HepG2 (cell line): Measurements from ENCODE around the gene CSNK1G1. TPM values are rescaled to one million over a fixed set of nuclear protein-coding genes. Genes with fewer than 3 reads are reported as not detected.

Source experiments
- ATF7 ChIP-seq, 2 experiments: fragments of 450-650 bp in 1 of 2; sonication (generic) in 1 of 2; formaldehyde crosslinking in 1 of 2; IDR thresholded peaks; 2 replicates each; pipeline versions ENCODE4 v1.4.0 to v1.6.1; 2016 to 2020; ENCODE audit warnings: antibody characterized with exemption in 1 of 2, mild to moderate bottlenecking in 1 of 2, missing genetic modification reagents in 1 of 2
- ERF ChIP-seq: IDR thresholded peaks from 2 replicates; pipeline ENCODE4 v1.6.1; 2018; ENCODE audit warnings: missing biosample characterization, missing genetic modification reagents
- GTF3A ChIP-seq: sonication (generic); formaldehyde crosslinking; conservative IDR thresholded peaks from 2 replicates; pipeline ENCODE4 v1.4.0; 2020; ENCODE audit warnings: mild to moderate bottlenecking, missing genetic modification reagents
- HMGXB3 ChIP-seq: sonication (generic); formaldehyde crosslinking; IDR thresholded peaks from 2 replicates; pipeline ENCODE4 v1.4.0; 2020; ENCODE audit warnings: missing genetic modification reagents, borderline replicate concordance
- HNRNPLL ChIP-seq: fragments of 200-400 bp; formaldehyde crosslinking; IDR thresholded peaks from 2 replicates; pipeline ENCODE4 v1.6.1; 2017; ENCODE audit warnings: mild to moderate bottlenecking, low read depth, low read length; ENCODE audit not compliant: poor library complexity, severe bottlenecking
- KLF9 ChIP-seq: IDR thresholded peaks from 2 replicates; pipeline ENCODE4 v1.6.1; 2016; ENCODE audit warnings: low read depth
- KMT2B ChIP-seq: IDR thresholded peaks from 2 replicates; pipeline ENCODE4 v1.6.1; 2016; ENCODE audit warnings: missing genetic modification reagents, missing compliant biosample characterization
- MXD4 ChIP-seq: IDR thresholded peaks from 2 replicates; pipeline ENCODE4 v1.6.1; 2016; ENCODE audit warnings: mild to moderate bottlenecking, missing biosample characterization, missing genetic modification reagents
- MXI1 ChIP-seq: IDR thresholded peaks from 3 replicates; pipeline ENCODE4 v1.6.1; 2012; ENCODE audit warnings: low read depth, low read length, inconsistent platforms, borderline replicate concordance
- SATB2 ChIP-seq: sonication (generic); formaldehyde crosslinking; IDR thresholded peaks from 2 replicates; pipeline ENCODE4 v1.5.0; 2020; ENCODE audit warnings: missing genetic modification reagents
- SMARCE1 ChIP-seq: fragments of 450-650 bp; IDR thresholded peaks from 2 replicates; pipeline ENCODE4 v1.6.1; 2017; ENCODE audit warnings: borderline replicate concordance
- SRSF4 ChIP-seq: fragments of 200-400 bp; formaldehyde crosslinking; IDR thresholded peaks from one replicate; pipeline ENCODE4 v1.6.1; 2018; ENCODE audit warnings: mild to moderate bottlenecking, low read depth, low read length, moderate library complexity; ENCODE audit not compliant: poor library complexity, severe bottlenecking
- SUZ12 ChIP-seq: fragments of 150-350 bp; IDR thresholded peaks from 2 replicates; pipeline ENCODE4 v1.6.1; 2014; ENCODE audit warnings: low read depth, low read length
- TSC22D2 ChIP-seq: sonication (generic); formaldehyde crosslinking; IDR thresholded peaks from 2 replicates; pipeline ENCODE4 v1.5.1; 2020; ENCODE audit warnings: missing genetic modification reagents, mild to moderate bottlenecking, borderline replicate concordance
- ZBTB3 ChIP-seq: sonication (generic); formaldehyde crosslinking; IDR thresholded peaks from 2 replicates; pipeline ENCODE4 v1.4.0; 2020; ENCODE audit warnings: low read depth, mild to moderate bottlenecking, moderate library complexity, missing genetic modification reagents, borderline replicate concordance
- ZFP36L2 ChIP-seq: sonication (generic); formaldehyde crosslinking; IDR thresholded peaks from 2 replicates; pipeline ENCODE4 v1.4.0; 2020; ENCODE audit warnings: missing genetic modification reagents
- ZFP41 ChIP-seq: sonication (generic); formaldehyde crosslinking; IDR thresholded peaks from 2 replicates; pipeline ENCODE4 v1.4.0; 2020; ENCODE audit warnings: mild to moderate bottlenecking, missing genetic modification reagents, borderline replicate concordance
- ZNF225 ChIP-seq: sonication (generic); formaldehyde crosslinking; IDR thresholded peaks from 2 replicates; pipeline ENCODE4 v1.4.0; 2020; ENCODE audit warnings: mild to moderate bottlenecking, missing genetic modification reagents
- ZNF383 ChIP-seq: sonication (generic); formaldehyde crosslinking; IDR thresholded peaks from 2 replicates; pipeline ENCODE4 v1.4.0; 2020; ENCODE audit warnings: missing genetic modification reagents, mild to moderate bottlenecking, borderline replicate concordance
- ZSCAN20 ChIP-seq: sonication (generic); formaldehyde crosslinking; IDR thresholded peaks from 2 replicates; pipeline ENCODE4 v1.4.0; 2020; ENCODE audit warnings: missing genetic modification reagents, mild to moderate bottlenecking, borderline replicate concordance
- ZSCAN29 ChIP-seq: sonication (generic); formaldehyde crosslinking; conservative IDR thresholded peaks from 2 replicates; pipeline ENCODE4 v1.4.0; 2020; ENCODE audit warnings: mild to moderate bottlenecking, missing genetic modification reagents
- polyA plus RNA-seq, 8 experiments: library from polyadenylated mRNA; depleted of rRNA in 3 of 8; stranded (reverse) in 7 of 8; unstranded in 1 of 8; fragments of >200 nt; fragmentation: Illumina TruSeq in 4 of 8; extraction: Trizol in 4 of 8; gene quantifications; 2 replicates each; pipeline versions ENCODE4 v1.2.1 to v1.2.3, GENCODE V29; 2011 to 2016; ENCODE audit warnings: low read depth in 4 of 8, missing spikeins in 1 of 8, mixed read lengths in 1 of 8; ENCODE audit not compliant: insufficient read depth in 1 of 8
- total RNA-seq, 5 experiments: library from RNA; depleted of rRNA; stranded (reverse); fragments of >200 nt; fragmentation: Illumina TruSeq; extraction: Trizol; gene quantifications; 2 replicates each; pipeline ENCODE4 v1.2.3, GENCODE V29; 2016; ENCODE audit warnings: low read depth in 1 of 5

The CSNK1G1 gene
- total and polyA plus RNA-seq, 2 of the 13 experiments (the other 11 are each of a cell fraction or from before 2014, with no cell fraction given), result 8.5 to 12.6 TPM

GRCh38 chr15:64216730-64217428, 139.1 kb downstream of the CSNK1G1 start (continued):
- TF ChIP-seq HMGXB3 (CRISPR knock-in tag) (no peak), GTF3A (CRISPR knock-in tag) (no peak), KLF9 (CRISPR knock-in tag) (no peak), ZNF383 (CRISPR knock-in tag) (no peak), MXI1 (peak; percentile 90; the same call in 1 of the 3 replicates), SATB2 (CRISPR knock-in tag) (no peak), ATF7 (IDR thresholded peaks at IDR 0.05) (no peak), ATF7 (CRISPR knock-in tag; IDR thresholded peaks at IDR 0.05) (no peak), HNRNPLL (no peak), SUZ12 (no peak), ZFP41 (no peak), ZSCAN20 (CRISPR knock-in tag) (no peak), SMARCE1 (no peak), TSC22D2 (CRISPR knock-in tag) (no peak), KMT2B (CRISPR knock-in tag) (0 out of 2 replicates have a peak, but pooled peaks have one; percentile 40), ZBTB3 (CRISPR knock-in tag) (0 out of 2 replicates have a peak, but pooled peaks have one; percentile 32), ERF (CRISPR knock-in tag) (peak; percentile 78; the same call in 1 of the 2 replicates), ZSCAN29 (0 out of 2 replicates have a peak, but pooled peaks have one; percentile 77), ZNF225 (CRISPR knock-in tag) (no peak), SRSF4 (no peak), ZFP36L2 (CRISPR knock-in tag) (no peak), MXD4 (CRISPR knock-in tag) (peak; percentile 81)
